HG02571 (cell line): ENCODE measurements around the gene COL4A1.

ENCODE experiments used
- ATAC-seq: cut with Tn5 transposase; IDR thresholded peaks from one replicate; pipeline ENCODE4 v1.9.1; 2021; ENCODE audit warnings: mild to moderate bottlenecking, moderate library complexity; ENCODE audit not compliant: unreplicated experiment

The COL4A1 gene

GRCh38 chr13:110341445-110342244 lies 34.7 kb upstream of the COL4A1 start:
- no peak for ATAC-seq

GRCh38 chr13:110340812-110341444 lies 34.0 kb upstream of the COL4A1 start:
- ATAC-seq = no peak

GRCh38 chr13:110339975-110340550 lies 33.1 kb upstream of the COL4A1 start:
- ATAC-seq = no peak

DNA sequence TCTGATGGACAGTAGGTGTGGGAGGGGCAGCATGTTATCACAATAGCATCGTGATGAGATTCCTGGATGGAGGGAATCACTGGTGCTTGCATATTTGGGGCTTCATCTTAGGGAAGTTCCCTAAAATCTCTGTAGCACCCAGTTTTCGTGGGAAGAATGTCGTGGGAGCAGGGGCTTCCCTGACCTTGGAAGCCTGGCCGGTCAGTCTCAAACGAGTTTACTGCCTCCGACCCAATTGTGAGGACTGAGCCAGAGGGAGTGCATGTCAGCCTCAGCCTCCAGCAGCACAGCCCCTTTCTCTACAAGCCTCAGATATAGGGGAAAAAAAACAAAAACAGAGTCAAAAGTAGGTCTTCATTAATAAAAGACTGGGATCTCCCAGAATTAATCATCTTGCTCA lies 32.3 kb upstream of the COL4A1 start:
- ATAC-seq = no peak

DNA sequence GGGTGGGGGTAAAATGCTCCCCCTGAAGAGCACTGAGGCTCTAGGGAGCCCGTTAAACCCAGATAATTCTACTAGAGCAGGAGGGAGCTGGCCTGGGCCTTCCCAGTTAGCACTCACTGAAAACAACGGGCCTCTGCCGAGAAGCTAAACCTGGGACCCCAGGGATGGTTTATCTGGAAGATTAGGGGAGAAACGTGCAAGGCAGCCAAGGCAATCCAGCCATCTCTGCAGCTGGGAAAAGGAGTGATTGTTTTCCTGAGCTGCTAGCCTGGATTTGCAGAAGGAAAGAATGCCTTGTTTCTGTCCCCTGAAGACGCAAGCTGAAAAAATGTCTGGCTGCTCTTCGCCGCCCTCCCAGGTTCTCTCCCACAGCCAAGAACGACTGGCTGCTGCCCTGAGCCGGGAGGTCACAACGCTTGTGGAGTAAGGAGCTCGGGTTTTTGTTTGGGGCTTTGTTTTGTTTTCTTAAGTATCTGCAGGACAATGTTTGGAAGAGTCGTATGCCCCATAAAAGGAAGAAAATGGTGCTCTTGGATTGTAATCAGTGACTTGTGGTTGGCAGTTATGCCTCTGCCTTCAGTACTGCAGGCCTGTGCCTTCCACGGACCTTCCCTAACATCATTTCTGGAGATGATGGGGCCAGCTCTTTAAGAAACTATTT lies 31.6 kb upstream of the COL4A1 start:
- no peak for ATAC-seq

GRCh38 chr13:110337247-110337646 lies 30.3 kb upstream of the COL4A1 start:
- no peak for ATAC-seq

- ATAC-seq = no peak
Measured at GRCh38 chr13:110336681-110337080, 29.7 kb upstream of the COL4A1 start.

DNA sequence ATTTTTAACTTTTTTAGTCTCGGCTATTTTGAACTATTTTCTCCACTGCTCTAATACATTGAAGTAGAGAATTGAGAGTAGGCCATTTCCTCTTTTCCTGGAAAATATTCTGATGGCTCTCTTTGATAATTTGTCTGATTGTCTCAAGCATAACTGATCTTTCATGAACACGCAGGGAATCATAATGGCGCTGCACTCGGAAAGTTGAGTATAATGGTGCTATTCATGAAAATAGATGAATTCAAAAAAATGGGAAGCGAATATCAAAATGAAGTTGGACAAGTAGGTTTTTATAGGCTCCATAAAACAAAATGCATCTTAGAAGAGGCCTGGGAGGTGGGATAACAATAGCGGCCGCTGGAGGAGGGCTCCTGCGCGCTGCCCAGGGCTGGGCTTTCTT lies 29.2 kb upstream of the COL4A1 start:
- no peak for ATAC-seq

GRCh38 chr13:110334841-110335490 lies 28.0 kb upstream of the COL4A1 start:
- ATAC-seq = no peak

GRCh38 chr13:110334256-110334655 lies 27.3 kb upstream of the COL4A1 start:
- no peak for ATAC-seq

- no peak for ATAC-seq
Measured at GRCh38 chr13:110333837-110334236, 26.9 kb upstream of the COL4A1 start.

DNA sequence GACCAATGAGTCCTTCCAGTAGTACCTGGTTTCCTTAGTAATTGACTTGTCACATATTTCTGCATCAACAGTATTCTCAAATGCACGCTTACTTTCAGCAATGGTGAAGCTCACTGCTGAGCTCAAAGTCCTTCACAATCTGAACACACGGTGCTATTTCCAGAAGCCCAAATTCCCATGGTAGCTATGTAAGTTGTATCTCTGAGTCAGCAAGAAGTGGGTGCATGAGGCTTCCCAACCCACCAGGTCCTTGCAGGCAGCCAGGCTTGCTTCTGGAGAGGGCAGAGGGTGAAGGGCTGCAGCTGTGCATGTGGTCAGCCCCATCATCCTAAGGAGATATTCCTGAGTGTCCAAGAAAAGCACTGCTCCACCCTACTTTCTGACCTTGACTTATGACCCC lies 25.8 kb upstream of the COL4A1 start:
- no peak for ATAC-seq

GRCh38 chr13:110331362-110331761 lies 24.4 kb upstream of the COL4A1 start:
- ATAC-seq = no peak

GRCh38 chr13:110330491-110331011 lies 23.6 kb upstream of the COL4A1 start:
- ATAC-seq = no peak

- ATAC-seq = no peak
Measured at GRCh38 chr13:110329798-110330461, 23.0 kb upstream of the COL4A1 start.

DNA sequence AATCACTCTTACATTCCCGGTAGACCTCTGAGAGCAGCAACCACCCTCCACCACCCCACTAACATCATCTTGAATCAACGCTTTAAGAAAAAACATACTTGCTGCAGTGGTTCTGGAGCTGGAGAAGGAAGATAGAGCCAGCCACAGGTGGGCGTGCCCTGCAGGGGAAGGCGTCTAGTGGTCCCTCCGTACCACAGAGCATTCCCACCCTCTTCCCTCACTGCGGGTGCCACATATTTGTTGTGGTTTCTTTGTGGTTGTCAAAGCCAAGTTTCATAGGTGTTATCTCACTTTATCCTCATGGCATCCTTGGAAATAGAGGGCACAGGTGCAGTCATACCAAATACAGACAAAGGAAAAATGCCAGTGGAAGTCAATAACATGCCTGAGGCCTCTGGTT lies 22.3 kb upstream of the COL4A1 start:
- no peak for ATAC-seq

DNA sequence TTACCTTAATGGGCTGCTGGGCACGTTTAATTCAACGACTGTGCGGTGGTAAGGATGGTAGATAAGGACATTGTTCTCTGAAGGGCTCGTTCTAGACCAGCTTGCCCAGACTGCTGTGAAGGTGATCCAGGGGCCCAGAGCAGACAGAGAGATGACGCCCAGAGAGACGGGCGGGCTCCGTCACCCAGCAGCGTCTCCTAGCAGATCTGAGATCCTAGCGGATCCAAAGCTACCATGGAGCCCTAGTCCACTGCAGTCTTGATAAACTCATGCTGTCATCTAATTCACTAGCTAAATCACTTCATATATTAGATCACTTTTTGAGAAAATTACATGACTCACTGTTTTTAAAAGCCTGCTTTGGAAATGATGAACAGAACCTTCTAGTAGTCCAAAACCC lies 21.6 kb upstream of the COL4A1 start:
- ATAC-seq = no peak

DNA sequence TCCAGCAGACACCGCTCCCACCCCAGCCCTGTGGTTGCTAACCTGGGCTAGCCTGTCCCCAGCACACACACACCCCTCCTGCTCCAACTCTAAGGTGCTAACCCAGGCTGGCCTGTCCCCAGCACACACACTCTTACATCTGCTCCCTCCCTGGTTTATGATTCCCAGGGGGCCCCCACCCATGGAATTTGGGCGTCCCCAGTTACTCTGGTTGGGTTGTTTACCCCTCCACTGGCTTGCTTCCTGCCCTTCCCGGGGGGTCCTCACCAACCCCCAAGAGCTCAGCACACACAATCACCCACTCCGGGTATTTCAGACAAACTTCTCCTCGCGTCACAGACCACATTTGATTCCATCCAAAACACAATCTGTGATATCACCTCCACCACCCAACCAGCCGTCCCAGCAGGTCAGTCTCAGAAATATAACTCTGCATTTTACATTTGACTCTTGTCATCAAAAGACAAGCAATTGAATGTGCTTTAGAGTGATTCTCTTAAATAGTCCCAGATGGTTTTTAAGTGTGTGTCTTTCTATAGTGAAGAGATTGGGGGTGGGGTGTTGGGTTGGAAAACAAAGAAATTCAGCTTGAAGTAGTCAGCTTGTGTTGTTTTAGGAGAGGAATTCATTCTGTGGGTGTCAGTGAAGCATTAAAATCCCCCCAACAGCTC lies 20.2 kb upstream of the COL4A1 start:
- ATAC-seq = no peak

DNA sequence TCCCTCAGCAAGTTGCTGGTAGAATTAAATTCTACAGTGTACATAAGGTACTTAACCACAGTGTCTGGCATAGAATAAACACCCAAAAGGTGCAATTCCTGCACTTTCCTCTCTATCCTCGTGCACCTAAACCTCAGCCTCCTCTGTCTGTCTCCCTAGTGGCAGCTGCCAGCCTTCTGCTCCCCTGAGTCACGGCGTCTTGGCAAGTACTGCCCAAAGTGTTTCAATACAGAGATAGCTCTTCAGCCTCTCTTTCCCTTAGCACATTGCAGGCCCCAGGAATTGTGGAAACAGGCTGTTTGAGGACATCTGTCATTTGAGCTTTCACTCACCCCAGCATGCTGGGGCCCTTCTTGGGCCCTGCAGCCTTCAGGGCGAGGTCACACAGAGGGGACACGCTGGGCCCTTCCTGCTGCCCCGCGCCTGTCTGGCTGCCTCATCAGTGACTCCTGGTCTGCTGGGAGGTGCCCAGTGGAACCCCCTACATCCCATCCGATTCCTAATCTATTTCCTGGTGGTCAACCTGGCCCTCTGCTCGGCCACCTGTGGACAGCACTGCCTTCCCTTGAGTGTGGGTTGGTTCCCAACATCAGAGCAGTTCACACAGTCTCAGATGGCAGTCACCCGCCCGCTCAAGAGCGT lies 19.4 kb upstream of the COL4A1 start:
- ATAC-seq = no peak
